HepG2 (cell line): ENCODE results near the gene ABCA13. TPM values are rescaled to one million over a fixed set of nuclear protein-coding genes. Genes with fewer than 3 reads are reported as not detected.

Source experiments
- ATAC-seq: fragments of 200-7000 bp; cut with Tn5 transposase; 3 replicates; pipeline ENCODE4 v1.9.1; 2020; ENCODE audit warnings: mild to moderate bottlenecking, moderate library complexity
- BruUV-seq: library from RNA; stranded (reverse); fragments of 400-500 nt; replicated peaks from 2 replicates; lab custom pipeline; 2021; lab: Mats Ljungman, UMichigan
- CTCF ChIA-PET: fragments of 300-600 bp; formaldehyde crosslinking; extraction: SDS; loops from one replicate; lab custom pipeline; 2021; ENCODE audit warnings: low total read pairs, inconsistent platforms, low intra/inter-chr PET ratio; lab: Yijun Ruan, JAX
- POLR2A ChIA-PET: fragments of 350-600 bp; sonication (Branson Sonifier 250); formaldehyde crosslinking; loops from one replicate; lab custom pipeline; 2020; ENCODE audit warnings: antibody characterized with exemption, inconsistent platforms; lab: Yijun Ruan, JAX
- DNase-seq: peaks from one replicate; pipeline ENCODE4 v3.0.0-alpha.2; 2015; ENCODE audit warnings: low spot score
- FAIRE-seq: peaks from 3 replicates; lab custom pipeline; 2011; peaks lifted over from hg19 to GRCh38; lab: Jason Lieb, UNC
- H2AFZ ChIP-seq: one replicate; pipeline ENCODE4 v1.6.1; 2011; ENCODE audit warnings: low read length, inconsistent platforms
- H3K27ac ChIP-seq: fragments of 300-600 bp; 3 replicates; pipeline ENCODE4 v1.8.0; 2011; ENCODE audit warnings: mixed run types, mild to moderate bottlenecking, mixed read lengths, low read length, inconsistent platforms; ENCODE audit not compliant: insufficient read depth; ENCODE audit errors: extremely low read length
- H3K27me3 ChIP-seq, 2 experiments: fragments of 200-600 bp in 1 of 2; 2 replicates in 1 of 2; 3 replicates in 1 of 2; pipeline versions ENCODE4 v1.6.0 to v1.8.0; 2011; ENCODE audit warnings: low read length in 2 of 2, mild to moderate bottlenecking in 2 of 2, moderate library complexity in 2 of 2, inconsistent platforms in 1 of 2; ENCODE audit not compliant: insufficient read depth in 2 of 2, control insufficient read depth in 1 of 2
- H3K36me3 ChIP-seq, 2 experiments: fragments of 200-600 bp in 1 of 2; replicated peaks in 1 of 2; 2 replicates in 1 of 2; 3 replicates in 1 of 2; pipeline versions ENCODE4 v1.5.1 to v1.8.0; 2011; ENCODE audit warnings: low read length in 2 of 2, inconsistent platforms in 1 of 2; ENCODE audit not compliant: insufficient read depth in 2 of 2, control insufficient read depth in 1 of 2
- H3K4me1 ChIP-seq: 2 replicates; pipeline ENCODE4 v1.5.1; 2012; ENCODE audit warnings: low read length, inconsistent platforms; ENCODE audit not compliant: insufficient read depth
- H3K4me2 ChIP-seq: 2 replicates; pipeline ENCODE4 v1.6.0; 2011; ENCODE audit warnings: low read depth, low read length, inconsistent platforms
- H3K4me3 ChIP-seq, 3 experiments: fragments of 200-600 bp in 1 of 3; sonication (generic), shearing (Covaris generic) in 1 of 3; replicated peaks in 1 of 3; 2 replicates each; pipeline ENCODE4 v1.5.1; 2011 to 2016; ENCODE audit warnings: low read length in 3 of 3, inconsistent platforms in 2 of 3, low read depth in 2 of 3, mild to moderate bottlenecking in 2 of 3, control low read depth in 1 of 3, mixed read lengths in 1 of 3; ENCODE audit not compliant: insufficient read depth in 1 of 3
- H3K79me2 ChIP-seq: one replicate; pipeline ENCODE4 v1.6.1; 2011; ENCODE audit warnings: low read length, inconsistent platforms; ENCODE audit not compliant: insufficient read depth
- H3K9ac ChIP-seq: 2 replicates; pipeline ENCODE4 v1.6.0; 2011; ENCODE audit warnings: mild to moderate bottlenecking, low read depth, low read length, inconsistent platforms; ENCODE audit not compliant: insufficient read depth
- H3K9me3 ChIP-seq: 2 replicates; pipeline ENCODE4 v1.5.1; 2012; ENCODE audit warnings: mild to moderate bottlenecking, low read length
- H4K20me1 ChIP-seq: 2 replicates; pipeline ENCODE4 v1.6.0; 2011; ENCODE audit warnings: inconsistent platforms, mild to moderate bottlenecking, low read length, moderate library complexity; ENCODE audit not compliant: insufficient read depth
- ARNTL ChIP-seq: sonication (generic); formaldehyde crosslinking; IDR thresholded peaks from 2 replicates; pipeline ENCODE4 v1.4.0; 2020; ENCODE audit warnings: mild to moderate bottlenecking, missing genetic modification reagents
- ATF2 ChIP-seq: sonication (generic); formaldehyde crosslinking; IDR thresholded peaks from 2 replicates; pipeline ENCODE4 v1.4.0; 2020; ENCODE audit warnings: missing genetic modification reagents
- E2F5 ChIP-seq: sonication (generic); formaldehyde crosslinking; conservative IDR thresholded peaks from 2 replicates; pipeline ENCODE4 v1.4.0; 2020; ENCODE audit warnings: missing genetic modification reagents
- FOXM1 ChIP-seq: sonication (generic); formaldehyde crosslinking; IDR thresholded peaks from 2 replicates; pipeline ENCODE4 v1.5.0; 2020; ENCODE audit warnings: missing genetic modification reagents
- HMG20B ChIP-seq: conservative IDR thresholded peaks from 2 replicates; pipeline ENCODE4 v1.6.1; 2016; ENCODE audit warnings: missing genetic modification reagents, missing compliant biosample characterization
- JARID2 ChIP-seq: sonication (generic); formaldehyde crosslinking; IDR thresholded peaks from 2 replicates; pipeline ENCODE4 v1.8.1; 2023; ENCODE audit warnings: missing genetic modification reagents, inconsistent platforms; ENCODE audit not compliant: insufficient replicate concordance
- ZFAT ChIP-seq: sonication (generic); formaldehyde crosslinking; conservative IDR thresholded peaks from 2 replicates; pipeline ENCODE4 v1.8.1; 2023; ENCODE audit warnings: missing genetic modification reagents, inconsistent platforms
- ZNF234 ChIP-seq: sonication (generic); formaldehyde crosslinking; conservative IDR thresholded peaks from 2 replicates; pipeline ENCODE4 v1.5.1; 2020; ENCODE audit warnings: mild to moderate bottlenecking, missing genetic modification reagents
- ZNF615 ChIP-seq: sonication (generic); formaldehyde crosslinking; IDR thresholded peaks from 2 replicates; pipeline ENCODE4 v1.5.0; 2020; ENCODE audit warnings: mild to moderate bottlenecking, missing genetic modification reagents, borderline replicate concordance
- ZSCAN5A ChIP-seq: sonication (generic); formaldehyde crosslinking; IDR thresholded peaks from 2 replicates; pipeline ENCODE4 v1.8.0; 2022; ENCODE audit warnings: mild to moderate bottlenecking, missing genetic modification reagents, borderline replicate concordance
- WGBS: methylation state at CpG from one replicate; pipeline ENCODE4 v1.1.6; 2017; ENCODE audit warnings: low lambda C conversion rate; 5-methylcytosine and 5-hydroxymethylcytosine counted together
- in situ Hi-C: cut with HindIII; loops from 2 replicates; pipeline ENCODE4 v1.10.0; 2017; ENCODE audit warnings: low pct_unique_long_range_greater_than_20kb; ENCODE audit not compliant: extremely low pct_ligation_motif_present
- intact Hi-C: fragments of 100-400 bp; cut with micrococcal nuclease; formaldehyde crosslinking; loops from one replicate; pipeline ENCODE4 v1.10.0; 2022; ENCODE audit not compliant: unreplicated experiment
- polyA plus RNA-seq, 8 experiments: library from polyadenylated mRNA; depleted of rRNA in 3 of 8; stranded (reverse) in 7 of 8; unstranded in 1 of 8; fragments of >200 nt; fragmentation: Illumina TruSeq in 4 of 8; extraction: Trizol in 4 of 8; gene quantifications; 2 replicates each; pipeline versions ENCODE4 v1.2.1 to v1.2.3, GENCODE V29; 2011 to 2016; ENCODE audit warnings: low read depth in 4 of 8, missing spikeins in 1 of 8, mixed read lengths in 1 of 8; ENCODE audit not compliant: insufficient read depth in 1 of 8
- total RNA-seq, 5 experiments: library from RNA; depleted of rRNA; stranded (reverse); fragments of >200 nt; fragmentation: Illumina TruSeq; extraction: Trizol; gene quantifications; 2 replicates each; pipeline ENCODE4 v1.2.3, GENCODE V29; 2016; ENCODE audit warnings: low read depth in 1 of 5

ABCA13 gene
- total and polyA plus RNA-seq, 2 of the 13 experiments (the other 11 are each of a cell fraction or from before 2014, with no cell fraction given), result 0.03 TPM; not detected in 1

GRCh38 chr7:48286836-48287235 is 115.6 kb downstream of the ABCA13 start (continued):
- TF ChIP-seq JARID2 (CRISPR knock-in tag), result no peak

GRCh38 chr7:48289656-48290055 is 118.4 kb downstream of the ABCA13 start:
- BruUV-seq, result no TSS peak
- FAIRE-seq, result no peak
- intact Hi-C loops, result no loop called here
- H3K79me2 ChIP-seq, result no peaks in the 10 kb centered on the region
- H3K27ac ChIP-seq, result no peak overlapping the region
- H3K36me3 ChIP-seq, result no peaks in the 10 kb centered on the region
- 0 out of 5 replicates have a peak, but pooled peaks cover 0 to 3% of the 10 kb centered on the region in 2 experiments for H3K27me3 ChIP-seq
- WGBS, result 46% methylated on average over 1 of the region's 1 CpG
- in situ Hi-C loops, result no loop called here
- no peaks in the 10 kb centered on the region for H3K4me1 ChIP-seq
- DNase-seq, result no peak
- no peak overlapping the region for H2AFZ ChIP-seq
- H3K4me2 ChIP-seq, result no peak overlapping the region
- H4K20me1 ChIP-seq, result no peaks in the 10 kb centered on the region
- POLR2A ChIA-PET, result no interaction called here
- TF ChIP-seq FOXM1 (no peak), HMG20B (CRISPR knock-in tag) (no peak), ZFAT (no peak), ATF2 (CRISPR knock-in tag) (no peak), ZNF615 (CRISPR knock-in tag) (no peak), E2F5 (CRISPR knock-in tag) (no peak), ZSCAN5A (CRISPR knock-in tag) (no peak), ZNF234 (no peak), ARNTL (CRISPR knock-in tag) (no peak)
- CTCF ChIA-PET, result no interaction called here
- H3K9me3 ChIP-seq, result no peaks in the 10 kb centered on the region
- no peak for ATAC-seq
- no peak overlapping the region for H3K9ac ChIP-seq
- H3K4me3 ChIP-seq, result no peak overlapping the region
